ENCODE measurements around the gene PGAP6. TPM values are rescaled to one million over a fixed set of nuclear protein-coding genes. Genes with fewer than 3 reads are reported as not detected.

The PGAP6 gene
- total and polyA plus RNA-seq, 2 donors (not counting 1 experiment from before 2014, with no cell fraction given) = 46.2 to 82.7 TPM

GRCh38 chr16:330741-331140 lies 51.0 kb downstream of the PGAP6 start:
- Histone ChIP-seq H3K4me2 (ENCODE audit: extremely low read depth, insufficient read depth, low read length) (peak overlapping the region; percentile 85), H3K9me3 (ENCODE audit: control insufficient read depth, insufficient read depth, low read depth, low read length) (no peaks in the 10 kb centered on the region), H3K4me1 (ENCODE audit: control insufficient read depth, extremely low read depth, insufficient read depth, low read length) (peaks cover 19% of the 10 kb centered on the region), H3K36me3 (ENCODE audit: control insufficient read depth, insufficient read depth, low read length) (no peaks in the 10 kb centered on the region), H3K79me2 (ENCODE audit: control insufficient read depth, insufficient read depth, low read length) (peaks cover 30% of the 10 kb centered on the region), H3K27me3 (ENCODE audit: control insufficient read depth, insufficient read depth, low read length) (no peaks in the 10 kb centered on the region), H3K4me3 (replicated peaks in 1 of 4; ENCODE audit: control extremely low read depth in 1 of 4, insufficient read depth in 1 of 4, low read depth in 3 of 4, low read length in 4 of 4) (peak overlapping the region in 2 of 4 experiments; percentile 15 to 34), H4K20me1 (ENCODE audit: control insufficient read depth, extremely low read depth, insufficient read depth, low read length) (no peaks in the 10 kb centered on the region), H3K9ac (ENCODE audit: insufficient read depth, low read length) (no peak overlapping the region), H3K27ac (ENCODE audit: insufficient read depth, low read length) (peak overlapping the region; percentile 84), H2AFZ (ENCODE audit: low read length) (no peak overlapping the region)
- TF ChIP-seq, protein P1, sequence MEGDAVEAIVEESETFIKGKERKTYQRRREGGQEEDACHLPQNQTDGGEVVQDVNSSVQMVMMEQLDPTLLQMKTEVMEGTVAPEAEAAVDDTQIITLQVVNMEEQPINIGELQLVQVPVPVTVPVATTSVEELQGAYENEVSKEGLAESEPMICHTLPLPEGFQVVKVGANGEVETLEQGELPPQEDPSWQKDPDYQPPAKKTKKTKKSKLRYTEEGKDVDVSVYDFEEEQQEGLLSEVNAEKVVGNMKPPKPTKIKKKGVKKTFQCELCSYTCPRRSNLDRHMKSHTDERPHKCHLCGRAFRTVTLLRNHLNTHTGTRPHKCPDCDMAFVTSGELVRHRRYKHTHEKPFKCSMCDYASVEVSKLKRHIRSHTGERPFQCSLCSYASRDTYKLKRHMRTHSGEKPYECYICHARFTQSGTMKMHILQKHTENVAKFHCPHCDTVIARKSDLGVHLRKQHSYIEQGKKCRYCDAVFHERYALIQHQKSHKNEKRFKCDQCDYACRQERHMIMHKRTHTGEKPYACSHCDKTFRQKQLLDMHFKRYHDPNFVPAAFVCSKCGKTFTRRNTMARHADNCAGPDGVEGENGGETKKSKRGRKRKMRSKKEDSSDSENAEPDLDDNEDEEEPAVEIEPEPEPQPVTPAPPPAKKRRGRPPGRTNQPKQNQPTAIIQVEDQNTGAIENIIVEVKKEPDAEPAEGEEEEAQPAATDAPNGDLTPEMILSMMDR (conservative IDR thresholded peaks at IDR 0.05 in 1 of 2, IDR thresholded peaks at IDR 0.05 in 1 of 2; ENCODE audit: low read depth in 1 of 2, low read length in 2 of 2) = no peak
- DNase-seq (ENCODE audit: low read depth in 2 of 2) = peak in 1 of 2 donors; percentile 6

- no peak overlapping the region for H3K9ac ChIP-seq (ENCODE audit: insufficient read depth, low read length)
- H3K36me3 ChIP-seq (ENCODE audit: control insufficient read depth, insufficient read depth, low read length) = no peaks in the 10 kb centered on the region
- H3K4me3 ChIP-seq (replicated peaks in 1 of 4; ENCODE audit: control extremely low read depth in 1 of 4, insufficient read depth in 1 of 4, low read depth in 3 of 4, low read length in 4 of 4) = no peak overlapping the region
- H3K27ac ChIP-seq (ENCODE audit: insufficient read depth, low read length) = no peak overlapping the region
- H3K4me2 ChIP-seq (ENCODE audit: extremely low read depth, insufficient read depth, low read length) = no peak overlapping the region
- no peaks in the 10 kb centered on the region for H3K27me3 ChIP-seq (ENCODE audit: control insufficient read depth, insufficient read depth, low read length)
- peaks cover 11% of the 10 kb centered on the region for H3K4me1 ChIP-seq (ENCODE audit: control insufficient read depth, extremely low read depth, insufficient read depth, low read length)
- H3K9me3 ChIP-seq (ENCODE audit: control insufficient read depth, insufficient read depth, low read depth, low read length) = no peaks in the 10 kb centered on the region
- no peak overlapping the region for H2AFZ ChIP-seq (ENCODE audit: low read length)
- TF ChIP-seq, protein P1 (conservative IDR thresholded peaks at IDR 0.05 in 1 of 2, IDR thresholded peaks at IDR 0.05 in 1 of 2; ENCODE audit: low read depth in 1 of 2, low read length in 2 of 2) = no peak
- peaks cover 5% of the 10 kb centered on the region for H3K79me2 ChIP-seq (ENCODE audit: control insufficient read depth, insufficient read depth, low read length)
- no peaks in the 10 kb centered on the region for H4K20me1 ChIP-seq (ENCODE audit: control insufficient read depth, extremely low read depth, insufficient read depth, low read length)
- no peak for DNase-seq (ENCODE audit: low read depth in 2 of 2)
Observed at GRCh38 chr16:325375-326145, 56.2 kb downstream of the PGAP6 start.

DNA sequence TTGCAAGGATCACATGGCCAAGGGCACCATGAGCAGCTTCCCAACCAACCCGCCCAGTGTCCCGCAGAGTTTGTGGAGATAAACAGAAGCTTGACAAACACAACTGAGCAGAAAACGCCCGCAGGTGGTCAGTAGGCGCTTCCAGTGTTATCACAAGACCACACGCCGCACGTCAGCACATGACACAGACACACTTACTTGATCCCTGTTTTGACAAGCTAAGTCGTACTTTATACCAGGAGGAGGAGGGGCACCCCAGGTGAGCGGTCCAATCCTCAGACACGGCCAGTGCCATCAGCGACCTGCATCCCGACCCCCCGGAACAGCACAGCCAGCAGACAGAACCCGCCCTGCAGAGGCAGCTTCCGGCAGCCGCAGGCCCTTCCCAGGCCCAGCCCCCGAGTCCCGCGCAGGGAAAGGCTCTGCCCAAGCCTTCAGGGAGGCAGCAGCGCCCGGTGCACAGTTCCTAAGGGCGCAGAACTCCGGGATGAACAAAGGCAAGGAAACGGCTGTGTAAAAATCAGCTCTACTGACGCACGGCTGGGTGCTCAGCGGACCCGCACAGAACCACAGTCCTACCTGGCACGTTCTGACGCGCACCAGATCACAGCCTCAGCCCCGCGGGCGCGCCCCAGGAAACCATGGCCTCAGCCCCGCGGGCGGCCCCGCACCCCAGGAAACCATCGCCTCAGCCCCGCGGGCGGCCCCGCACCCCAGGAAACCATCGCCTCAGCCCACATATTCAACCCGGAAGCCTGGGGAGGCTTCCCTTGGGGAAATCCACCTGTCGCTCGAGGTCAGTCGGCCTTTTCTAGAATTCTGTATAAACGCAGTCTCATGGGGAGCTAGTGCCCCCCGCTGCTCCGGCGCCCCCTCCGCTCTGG lies 57.1 kb downstream of the PGAP6 start:
- no peaks in the 10 kb centered on the region for H3K9me3 ChIP-seq (ENCODE audit: control insufficient read depth, insufficient read depth, low read depth, low read length)
- H3K4me3 ChIP-seq (replicated peaks in 1 of 4; ENCODE audit: control extremely low read depth in 1 of 4, insufficient read depth in 1 of 4, low read depth in 3 of 4, low read length in 4 of 4) = no peak overlapping the region
- no peak overlapping the region for H3K9ac ChIP-seq (ENCODE audit: insufficient read depth, low read length)
- H3K27ac ChIP-seq (ENCODE audit: insufficient read depth, low read length) = no peak overlapping the region
- no peak for DNase-seq (ENCODE audit: low read depth in 2 of 2)
- H3K36me3 ChIP-seq (ENCODE audit: control insufficient read depth, insufficient read depth, low read length) = no peaks in the 10 kb centered on the region
- H3K27me3 ChIP-seq (ENCODE audit: control insufficient read depth, insufficient read depth, low read length) = no peaks in the 10 kb centered on the region
- peaks cover 3% of the 10 kb centered on the region for H3K79me2 ChIP-seq (ENCODE audit: control insufficient read depth, insufficient read depth, low read length)
- no peak overlapping the region for H2AFZ ChIP-seq (ENCODE audit: low read length)
- H3K4me2 ChIP-seq (ENCODE audit: extremely low read depth, insufficient read depth, low read length) = no peak overlapping the region
- no peaks in the 10 kb centered on the region for H4K20me1 ChIP-seq (ENCODE audit: control insufficient read depth, extremely low read depth, insufficient read depth, low read length)
- H3K4me1 ChIP-seq (ENCODE audit: control insufficient read depth, extremely low read depth, insufficient read depth, low read length) = peaks cover 11% of the 10 kb centered on the region
- TF ChIP-seq EZH2 (IDR thresholded peaks at IDR 0.05; ENCODE audit: low read length, missing control alignments) = no peak
- TF ChIP-seq, protein P1 (conservative IDR thresholded peaks at IDR 0.05 in 1 of 2, IDR thresholded peaks at IDR 0.05 in 1 of 2; ENCODE audit: low read depth in 1 of 2, low read length in 2 of 2) = no peak

Measured in fibroblast of lung (primary cell).